T-helper 2 cell treated with Interferon-gamma antibody and Interleukin-4, amounts not matched to agents 5 μg/mL and 100 μg/mL, for 36 hours (primary cell): ENCODE measurements around the gene DNASE2B.

Experiments used
- DNase-seq: peaks from one replicate; pipeline ENCODE4 v3.0.0; 2021; ENCODE audit warnings: low spot score
- H3K27ac Mint-ChIP-seq: one replicate; pipeline ENCODE4 v1.8.0; 2021; ENCODE audit warnings: mild to moderate bottlenecking, mixed read lengths
- H3K27me3 Mint-ChIP-seq: one replicate; pipeline ENCODE4 v1.8.0; 2021; ENCODE audit warnings: low read depth, mixed read lengths
- H3K36me3 Mint-ChIP-seq: one replicate; pipeline ENCODE4 v1.8.0; 2021; ENCODE audit warnings: low read depth, mixed read lengths
- H3K4me1 Mint-ChIP-seq: one replicate; pipeline ENCODE4 v1.8.0; 2021; ENCODE audit warnings: low read depth, mixed read lengths
- H3K4me3 Mint-ChIP-seq: one replicate; pipeline ENCODE4 v1.8.0; 2022; ENCODE audit warnings: mild to moderate bottlenecking, moderate library complexity, mixed read lengths
- H3K9me3 Mint-ChIP-seq: one replicate; pipeline ENCODE4 v1.8.0; 2021; ENCODE audit warnings: mixed read lengths

DNASE2B gene

DNA sequence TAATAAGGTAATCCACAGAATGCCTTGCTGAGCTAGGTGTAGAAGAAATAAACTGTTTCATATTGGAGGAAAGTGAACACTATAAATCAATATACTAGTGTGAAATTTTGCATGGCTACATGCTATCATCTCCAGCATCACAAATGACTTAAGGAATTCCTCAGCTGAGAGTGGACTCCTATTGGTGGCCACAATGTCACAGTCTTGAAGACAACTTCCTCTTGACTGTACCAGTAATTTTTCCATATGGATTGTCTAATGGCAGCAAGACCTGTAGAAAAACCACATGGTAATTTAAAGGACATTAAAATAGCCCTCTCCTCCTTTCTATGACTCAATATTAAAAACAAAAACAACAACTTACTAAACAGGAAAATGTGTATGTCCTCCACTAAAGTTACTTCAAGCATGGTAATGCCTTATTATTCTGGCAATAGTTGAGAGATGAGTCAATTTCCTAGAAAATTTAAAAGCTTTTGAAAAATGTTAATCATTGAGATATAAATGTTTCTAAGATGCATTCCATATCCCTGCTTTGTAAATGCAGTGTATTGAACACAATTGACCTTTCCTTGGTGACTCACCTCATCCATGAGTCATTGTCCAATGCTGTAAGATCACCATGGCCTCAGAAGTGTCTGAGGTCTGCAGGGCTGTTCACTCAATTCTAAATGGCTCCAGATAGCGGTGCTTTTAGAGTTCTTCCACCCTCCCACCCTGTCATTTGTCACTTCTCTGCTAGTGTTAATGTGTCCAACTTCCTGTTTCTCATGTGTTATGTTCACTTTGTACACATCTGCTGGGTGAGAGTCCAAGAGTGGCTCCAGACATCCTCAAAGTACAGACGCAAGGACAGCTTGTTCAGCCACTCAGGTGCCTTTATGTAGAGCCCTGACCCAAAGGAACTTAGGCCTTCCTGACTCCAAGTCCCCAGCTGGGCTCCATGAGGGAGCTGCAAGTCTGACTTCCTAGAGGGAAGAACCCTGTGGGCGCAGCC, 32.8 kb upstream of the DNASE2B start:
- H3K4me1 Mint-ChIP-seq: no peaks in the 10 kb centered on the region
- H3K27ac Mint-ChIP-seq: no peak overlapping the region
- no peak overlapping the region for H3K4me3 Mint-ChIP-seq
- peak; percentile 42 for DNase-seq
- no peaks in the 10 kb centered on the region for H3K9me3 Mint-ChIP-seq
- H3K36me3 Mint-ChIP-seq: no peaks in the 10 kb centered on the region
- H3K27me3 Mint-ChIP-seq: no peaks in the 10 kb centered on the region

DNA sequence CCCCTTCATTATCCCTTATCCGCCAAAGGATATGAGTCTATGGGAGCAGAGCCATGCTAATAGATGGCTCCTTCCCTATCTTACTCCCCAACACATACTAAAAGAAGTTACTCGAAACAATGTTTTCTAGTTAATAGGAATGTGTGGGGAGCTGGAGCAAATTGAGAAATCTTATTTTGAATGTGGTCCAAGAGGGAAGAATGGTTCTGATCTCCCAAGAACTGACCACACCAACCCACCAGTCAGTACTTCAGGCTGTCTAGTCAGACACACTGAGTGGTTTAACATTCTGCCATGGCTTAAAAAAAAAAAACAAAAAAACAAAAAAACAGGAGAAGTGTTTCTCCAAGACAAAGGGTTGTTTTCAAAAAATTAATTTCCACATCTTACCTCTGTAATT, 31.5 kb upstream of the DNASE2B start:
- H3K9me3 Mint-ChIP-seq: no peaks in the 10 kb centered on the region
- H3K4me1 Mint-ChIP-seq: no peaks in the 10 kb centered on the region
- no peaks in the 10 kb centered on the region for H3K36me3 Mint-ChIP-seq
- no peak for DNase-seq
- H3K4me3 Mint-ChIP-seq: no peak overlapping the region
- H3K27me3 Mint-ChIP-seq: no peaks in the 10 kb centered on the region
- H3K27ac Mint-ChIP-seq: no peak overlapping the region

DNA sequence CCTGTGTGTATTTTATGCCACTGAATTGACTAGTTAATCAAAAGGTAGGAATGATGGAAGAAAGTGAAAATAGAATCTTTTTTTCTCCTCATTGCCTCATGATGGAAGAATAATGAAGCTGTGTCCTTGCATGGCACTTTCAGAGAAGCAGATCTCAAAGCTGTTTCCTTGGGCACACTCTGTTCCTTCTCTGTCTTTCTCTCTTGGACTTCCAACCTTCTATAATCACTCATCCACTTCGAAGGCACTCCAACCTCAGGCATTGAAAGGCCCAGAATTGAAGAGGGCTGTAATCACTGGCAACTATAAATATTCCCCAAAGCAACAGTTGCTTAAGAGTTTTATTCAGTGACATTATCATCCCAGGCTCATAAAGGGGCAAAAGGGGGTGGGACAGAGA, 31.1 kb upstream of the DNASE2B start:
- H3K4me3 Mint-ChIP-seq: no peak overlapping the region
- H3K27me3 Mint-ChIP-seq: no peaks in the 10 kb centered on the region
- no peak for DNase-seq
- no peak overlapping the region for H3K27ac Mint-ChIP-seq
- no peaks in the 10 kb centered on the region for H3K9me3 Mint-ChIP-seq
- no peaks in the 10 kb centered on the region for H3K36me3 Mint-ChIP-seq
- H3K4me1 Mint-ChIP-seq: no peaks in the 10 kb centered on the region

DNA sequence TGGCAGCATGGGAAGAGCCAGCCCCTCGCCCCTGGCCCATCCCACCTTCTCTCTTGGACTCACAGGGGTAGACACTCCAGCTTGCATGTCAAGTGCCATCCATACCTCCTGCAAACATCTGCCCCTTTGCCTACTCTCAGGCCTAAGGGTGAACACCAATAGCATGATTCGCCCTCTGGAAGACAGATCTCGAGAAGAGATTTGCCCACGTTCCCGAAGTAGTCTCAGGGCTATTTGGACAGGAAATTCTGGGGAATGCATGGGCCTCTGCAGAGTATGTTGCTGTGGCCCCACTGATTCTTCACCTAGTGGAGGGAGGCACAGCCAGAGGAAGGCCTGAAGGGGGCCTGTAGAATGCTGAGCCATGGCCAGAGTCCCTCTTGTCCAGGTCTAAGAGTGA, 29.8 kb upstream of the DNASE2B start:
- no peak for DNase-seq
- Mint-ChIP-seq H3K4me1 (no peaks in the 10 kb centered on the region), H3K4me3 (no peak overlapping the region), H3K27ac (no peak overlapping the region), H3K36me3 (no peaks in the 10 kb centered on the region), H3K27me3 (no peaks in the 10 kb centered on the region), H3K9me3 (no peaks in the 10 kb centered on the region)

DNA sequence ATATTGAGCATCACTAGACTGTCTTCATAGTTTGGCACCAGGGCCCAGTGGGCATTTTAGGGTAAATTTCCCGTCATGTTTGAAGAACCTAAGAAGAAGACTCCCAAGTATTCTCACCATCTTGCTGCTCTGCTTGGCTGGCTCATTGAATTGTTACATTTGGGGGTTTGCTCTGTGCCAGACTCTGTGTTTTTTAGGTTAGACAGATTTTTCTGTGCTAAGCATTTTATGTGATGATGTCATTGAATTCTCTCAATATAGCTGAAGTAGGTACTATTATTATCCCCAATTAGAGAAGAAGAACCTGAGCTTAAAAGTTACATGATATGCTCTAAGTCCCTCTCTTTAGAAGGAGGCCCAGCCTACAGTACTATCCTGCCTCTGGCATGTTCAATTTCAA, 28.0 kb upstream of the DNASE2B start:
- Mint-ChIP-seq H3K27ac (no peak overlapping the region), H3K9me3 (no peaks in the 10 kb centered on the region), H3K27me3 (no peaks in the 10 kb centered on the region), H3K4me1 (no peaks in the 10 kb centered on the region), H3K36me3 (no peaks in the 10 kb centered on the region), H3K4me3 (no peak overlapping the region)
- DNase-seq: no peak

DNA sequence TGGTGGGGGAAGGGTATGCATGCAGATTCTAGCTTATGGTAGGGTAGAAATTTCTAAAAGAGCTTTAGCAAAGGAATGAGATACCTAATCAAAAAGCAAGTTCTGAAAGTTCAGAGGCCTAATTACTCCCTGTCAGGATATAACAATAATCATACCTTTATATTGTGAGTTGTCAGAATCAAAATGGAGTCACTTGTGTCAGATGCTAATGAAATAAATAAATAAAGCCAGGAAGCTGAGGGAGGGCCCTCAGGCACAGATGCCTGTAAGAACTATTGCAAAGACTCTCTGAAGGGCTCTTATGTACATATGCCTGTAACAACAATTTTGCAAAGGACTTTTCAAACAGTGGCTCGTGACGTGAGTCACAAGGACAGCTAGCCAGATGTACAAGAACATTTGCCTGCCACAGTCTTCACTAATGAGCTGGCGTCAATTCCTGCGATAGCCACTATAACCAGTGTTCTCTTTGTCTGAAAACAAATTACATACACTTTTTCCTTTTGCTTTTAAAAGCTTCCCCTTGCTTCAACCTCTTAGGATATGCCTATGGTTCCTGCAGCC, 27.4 kb upstream of the DNASE2B start:
- no peak overlapping the region for H3K27ac Mint-ChIP-seq
- H3K4me1 Mint-ChIP-seq: no peaks in the 10 kb centered on the region

DNA sequence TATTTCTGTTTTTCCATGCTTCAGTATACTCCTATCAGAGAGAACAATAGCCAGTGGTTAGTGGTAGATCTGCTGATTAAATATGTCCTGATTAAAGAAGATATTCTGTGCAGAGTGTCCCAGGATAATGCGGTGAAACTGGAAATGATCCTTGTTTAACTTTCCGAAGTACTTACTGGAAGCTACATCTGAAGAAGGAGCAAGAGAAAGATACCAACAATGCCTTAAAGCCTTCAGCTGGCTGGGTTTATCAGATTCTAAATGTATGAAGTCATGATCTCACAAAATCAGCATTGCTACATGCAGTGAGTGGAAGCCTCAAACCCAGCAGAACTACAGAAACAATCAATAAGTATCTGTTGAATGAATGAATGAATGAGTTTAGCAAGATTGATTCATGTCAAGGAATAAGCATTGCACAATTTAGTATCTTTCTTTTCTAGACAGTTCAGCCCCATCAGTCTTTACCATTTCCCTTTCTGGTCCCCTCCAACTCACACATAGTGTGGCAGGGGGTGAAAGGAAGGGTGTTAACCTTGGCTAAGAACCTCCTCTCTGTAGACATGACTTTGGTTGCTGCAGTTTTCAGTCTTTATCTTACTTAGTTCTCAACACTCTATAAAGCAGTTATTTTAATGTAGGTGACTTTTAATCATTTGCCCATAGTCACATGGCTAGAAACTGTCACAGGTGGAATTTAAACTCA, 24.7 kb upstream of the DNASE2B start:
- no peaks in the 10 kb centered on the region for H3K9me3 Mint-ChIP-seq
- no peaks in the 10 kb centered on the region for H3K36me3 Mint-ChIP-seq
- no peak overlapping the region for H3K27ac Mint-ChIP-seq
- H3K27me3 Mint-ChIP-seq: no peaks in the 10 kb centered on the region
- H3K4me1 Mint-ChIP-seq: no peaks in the 10 kb centered on the region
- DNase-seq: no peak
- H3K4me3 Mint-ChIP-seq: no peak overlapping the region

More for the DNA sequence above, 27.4 kb upstream of the DNASE2B start:
- Mint-ChIP-seq H3K36me3 (no peaks in the 10 kb centered on the region), H3K9me3 (no peaks in the 10 kb centered on the region), H3K4me3 (no peak overlapping the region), H3K27me3 (no peaks in the 10 kb centered on the region)
- no peak for DNase-seq

DNA sequence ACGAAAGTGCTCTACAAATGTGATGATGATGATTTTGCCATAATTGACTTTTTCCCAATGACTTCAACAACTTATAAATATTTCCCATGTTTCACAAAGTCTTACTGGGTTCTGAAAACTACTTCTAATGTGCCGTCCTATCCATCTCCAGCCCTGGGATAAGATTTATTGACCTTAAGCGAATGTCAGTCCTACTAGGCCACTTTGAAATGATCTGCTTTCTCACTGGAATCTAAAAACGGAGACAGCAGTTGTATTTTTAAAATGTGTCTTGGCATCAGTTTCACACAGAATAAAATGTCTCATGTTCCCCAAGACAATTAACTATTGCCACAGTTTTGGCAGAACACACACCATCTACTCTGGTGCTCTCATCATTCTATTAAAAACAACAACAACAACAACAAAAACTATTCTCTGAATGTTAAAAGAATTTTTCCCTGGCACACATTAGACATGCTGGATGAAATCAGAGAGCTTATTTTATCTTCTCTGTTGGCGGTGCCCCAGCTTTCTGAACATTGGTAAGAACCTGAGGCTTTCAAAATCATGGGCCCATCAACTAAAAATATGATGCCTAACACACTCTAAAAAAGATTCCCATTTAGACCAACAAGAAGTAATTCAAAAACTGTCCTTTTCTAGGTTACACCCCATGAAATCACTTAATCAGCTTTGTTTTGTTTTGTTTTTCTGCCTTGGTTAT, 23.1 kb upstream of the DNASE2B start:
- no peak overlapping the region for H3K4me3 Mint-ChIP-seq
- DNase-seq: no peak
- H3K27me3 Mint-ChIP-seq: no peaks in the 10 kb centered on the region
- H3K9me3 Mint-ChIP-seq: no peaks in the 10 kb centered on the region
- no peak overlapping the region for H3K27ac Mint-ChIP-seq
- no peaks in the 10 kb centered on the region for H3K36me3 Mint-ChIP-seq
- H3K4me1 Mint-ChIP-seq: no peaks in the 10 kb centered on the region

DNA sequence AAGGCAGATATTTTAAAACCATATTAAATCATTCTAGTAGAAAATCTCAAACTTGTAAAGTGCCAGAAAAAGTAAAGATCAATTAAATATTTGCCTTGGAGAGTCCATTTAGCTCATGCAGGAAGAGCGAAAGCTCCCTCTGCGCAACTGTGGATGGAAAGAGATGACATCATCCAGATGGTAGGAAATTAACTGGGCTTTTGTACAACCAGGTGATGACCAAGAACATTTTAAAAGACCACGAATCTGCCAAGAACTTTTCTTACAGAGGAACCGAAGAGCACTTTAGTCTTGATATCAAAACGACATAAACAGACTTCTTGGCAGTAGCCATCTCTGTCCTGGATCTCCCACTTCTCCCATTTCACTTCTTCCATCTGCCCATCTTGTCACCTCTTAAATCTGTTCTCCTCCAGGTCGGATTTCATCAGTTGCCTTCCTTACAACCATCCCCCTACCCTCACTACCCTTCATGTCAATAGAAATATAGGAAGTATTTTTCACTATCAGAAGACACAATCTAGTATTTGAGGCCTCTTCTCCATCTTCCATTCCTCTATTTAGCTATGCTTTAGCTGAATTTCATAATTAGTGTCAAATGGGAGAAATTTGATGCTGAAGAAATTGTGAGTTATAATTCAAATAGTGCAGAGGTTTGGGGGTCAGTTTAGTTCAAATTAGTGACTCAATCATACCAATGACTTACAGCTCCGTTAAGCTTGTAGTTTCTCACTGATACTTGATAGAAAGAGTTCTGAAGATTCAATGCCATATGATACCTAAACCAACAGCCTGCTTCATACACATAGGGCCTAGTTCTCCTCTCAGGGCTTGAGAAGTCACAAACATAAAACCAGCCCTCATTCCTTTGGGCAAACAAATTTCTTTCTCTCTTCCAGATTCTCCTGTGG, 22.0 kb upstream of the DNASE2B start:
- Mint-ChIP-seq H3K9me3 (no peaks in the 10 kb centered on the region), H3K27ac (no peak overlapping the region), H3K36me3 (no peaks in the 10 kb centered on the region), H3K4me1 (no peaks in the 10 kb centered on the region), H3K27me3 (no peaks in the 10 kb centered on the region), H3K4me3 (no peak overlapping the region)
- no peak for DNase-seq

DNA sequence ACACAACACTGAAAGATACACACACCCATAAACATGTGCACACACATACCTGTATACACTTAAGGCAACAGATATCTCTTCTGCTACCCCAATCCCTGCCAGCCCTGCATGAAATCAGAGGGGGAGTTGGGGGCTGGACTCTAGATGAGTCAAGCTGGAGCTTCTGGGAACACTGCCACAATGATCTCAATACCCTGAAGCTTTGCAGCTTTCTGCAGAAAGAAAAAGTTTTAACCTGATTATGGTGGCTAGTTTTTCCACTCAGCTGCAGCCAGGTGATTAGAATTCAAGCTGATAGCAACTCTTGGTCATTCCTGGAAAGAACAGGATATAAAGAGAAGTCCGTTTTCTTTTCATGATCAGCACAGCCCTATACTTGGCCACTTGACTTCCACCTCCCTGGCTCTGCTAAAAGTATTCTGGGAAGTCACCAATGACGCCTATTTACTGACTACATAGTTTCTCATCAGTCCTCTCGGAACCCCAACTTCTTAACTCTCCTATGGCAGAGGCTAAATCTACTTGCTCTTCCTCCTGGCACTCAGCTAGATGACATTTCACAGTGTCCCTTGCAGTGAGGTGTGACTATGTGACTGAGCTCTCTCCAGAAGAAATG, 20.7 kb upstream of the DNASE2B start:
- H3K9me3 Mint-ChIP-seq: no peaks in the 10 kb centered on the region
- DNase-seq: no peak
- H3K36me3 Mint-ChIP-seq: no peaks in the 10 kb centered on the region
- H3K4me1 Mint-ChIP-seq: no peaks in the 10 kb centered on the region
- no peak overlapping the region for H3K4me3 Mint-ChIP-seq
- no peak overlapping the region for H3K27ac Mint-ChIP-seq
- H3K27me3 Mint-ChIP-seq: no peaks in the 10 kb centered on the region

DNA sequence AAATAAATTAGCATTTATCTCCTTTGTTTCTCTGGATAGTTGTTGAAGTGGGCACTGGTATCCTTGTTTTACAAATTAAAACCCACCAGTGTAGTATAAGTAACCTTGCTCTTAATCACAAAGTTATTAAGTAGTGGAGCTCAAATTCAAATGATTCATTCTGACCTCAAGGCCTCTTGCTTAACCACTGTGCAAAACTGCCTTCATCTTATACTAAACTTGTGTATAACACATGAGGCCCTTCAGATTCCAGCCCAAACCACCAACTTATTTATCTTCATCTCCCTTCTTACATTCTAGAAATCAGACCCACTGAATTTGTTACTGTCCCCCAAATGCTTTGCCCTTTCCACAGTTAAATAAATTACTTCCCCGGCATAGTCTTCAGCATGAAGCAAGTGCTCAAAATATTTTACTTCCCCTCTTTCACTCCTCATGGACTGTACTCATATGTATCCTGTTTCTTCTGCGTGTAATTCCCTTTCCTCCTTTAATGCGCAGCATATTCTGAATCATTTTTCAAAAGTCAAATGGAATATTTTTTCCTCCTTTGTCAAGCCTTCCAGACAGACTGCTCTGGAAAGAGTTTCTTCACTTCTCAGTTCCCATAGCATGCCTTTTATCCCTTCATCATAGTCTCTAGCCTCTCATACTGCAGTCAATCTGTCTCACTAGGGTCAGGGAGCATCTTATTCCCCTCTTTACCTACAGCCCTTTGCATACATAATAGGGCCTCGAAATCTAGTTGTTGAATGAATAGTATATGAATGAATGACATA, 19.0 kb upstream of the DNASE2B start:
- no peak overlapping the region for H3K4me3 Mint-ChIP-seq
- H3K36me3 Mint-ChIP-seq: no peaks in the 10 kb centered on the region
- H3K9me3 Mint-ChIP-seq: no peaks in the 10 kb centered on the region
- no peak for DNase-seq
- H3K4me1 Mint-ChIP-seq: no peaks in the 10 kb centered on the region
- H3K27ac Mint-ChIP-seq: no peak overlapping the region
- no peaks in the 10 kb centered on the region for H3K27me3 Mint-ChIP-seq

DNA sequence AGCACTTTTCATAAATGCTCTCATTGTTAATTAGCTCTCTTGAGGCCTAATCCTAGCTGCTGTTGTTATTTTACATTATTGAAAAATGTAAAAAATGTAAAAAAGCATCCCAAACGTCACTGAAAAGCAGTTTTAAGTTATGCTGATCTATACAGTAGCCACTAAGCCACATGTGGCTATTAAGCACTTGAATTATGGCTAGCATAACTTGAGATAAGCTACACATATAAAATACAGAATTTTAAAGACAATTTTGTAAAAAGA, 18.4 kb upstream of the DNASE2B start:
- DNase-seq: no peak
- H3K9me3 Mint-ChIP-seq: no peaks in the 10 kb centered on the region
- H3K4me1 Mint-ChIP-seq: no peaks in the 10 kb centered on the region
- peaks cover 4% of the 10 kb centered on the region for H3K27me3 Mint-ChIP-seq
- no peak overlapping the region for H3K27ac Mint-ChIP-seq
- no peak overlapping the region for H3K4me3 Mint-ChIP-seq
- no peaks in the 10 kb centered on the region for H3K36me3 Mint-ChIP-seq
